NCI-H146 (cell line): ENCODE data around the gene HOXA13.

Source experiments
- DNase-seq: peaks from one replicate; lab custom pipeline; 2025; lab: John Stamatoyannopoulos, UW

Gene HOXA13

GRCh38 chr7:27170426-27171324 is 29.2 kb downstream of the HOXA13 start:
- no peak for DNase-seq

GRCh38 chr7:27169658-27170425 is 30.0 kb downstream of the HOXA13 start:
- peak; percentile 35 for DNase-seq

GRCh38 chr7:27168265-27168947 is 31.5 kb downstream of the HOXA13 start:
- no peak for DNase-seq

- DNase-seq: no peak
These were observed 32.0 kb downstream of the HOXA13 start for GRCh38 chr7:27167916-27168264.

DNA sequence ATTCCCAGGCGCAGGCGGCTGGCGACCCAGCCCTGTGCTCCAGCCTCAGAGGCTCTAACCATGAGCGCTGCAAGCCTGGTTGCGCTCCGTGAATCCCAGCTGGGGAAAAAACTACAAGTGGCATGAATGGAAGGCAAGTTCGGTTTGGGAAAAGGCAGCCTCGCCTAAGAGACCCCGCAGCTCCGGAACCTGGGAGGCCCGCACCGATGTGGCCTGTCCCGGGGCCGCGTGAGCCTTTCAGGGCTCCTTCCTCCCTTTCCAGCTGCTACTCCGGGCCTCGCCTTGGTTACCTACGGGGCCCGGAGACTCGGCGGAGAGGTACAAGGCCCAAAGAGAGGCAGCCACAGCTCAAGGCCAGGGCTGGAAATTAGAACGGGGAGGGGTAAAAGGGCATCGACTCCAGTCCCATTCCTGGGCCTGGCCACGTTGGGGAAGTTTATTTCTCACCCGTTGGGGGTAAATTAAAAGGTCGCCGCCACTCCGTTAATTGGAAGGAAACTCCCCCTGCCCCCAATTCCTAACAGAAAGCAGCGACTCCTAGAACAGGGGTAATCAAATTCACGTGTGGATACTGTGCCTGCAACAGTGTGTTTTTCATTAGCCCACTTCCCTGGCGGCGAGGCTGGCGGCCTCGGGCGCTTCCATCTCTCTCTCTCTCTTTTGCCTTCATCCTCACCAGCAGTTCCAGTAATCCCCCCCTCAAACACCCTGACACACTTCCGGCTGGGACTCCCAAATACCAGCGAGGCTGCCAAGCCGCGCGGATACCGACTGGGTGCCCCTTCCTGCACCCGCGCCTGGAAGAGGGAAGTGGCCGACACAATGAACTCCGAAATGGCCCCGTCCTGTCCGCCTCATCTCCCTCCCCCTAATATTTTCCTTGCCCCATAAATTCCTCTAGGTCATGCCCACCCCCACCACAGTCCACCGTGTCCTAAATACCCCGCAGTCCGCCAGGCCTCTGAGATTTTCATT is 33.1 kb downstream of the HOXA13 start:
- DNase-seq: no peak

DNA sequence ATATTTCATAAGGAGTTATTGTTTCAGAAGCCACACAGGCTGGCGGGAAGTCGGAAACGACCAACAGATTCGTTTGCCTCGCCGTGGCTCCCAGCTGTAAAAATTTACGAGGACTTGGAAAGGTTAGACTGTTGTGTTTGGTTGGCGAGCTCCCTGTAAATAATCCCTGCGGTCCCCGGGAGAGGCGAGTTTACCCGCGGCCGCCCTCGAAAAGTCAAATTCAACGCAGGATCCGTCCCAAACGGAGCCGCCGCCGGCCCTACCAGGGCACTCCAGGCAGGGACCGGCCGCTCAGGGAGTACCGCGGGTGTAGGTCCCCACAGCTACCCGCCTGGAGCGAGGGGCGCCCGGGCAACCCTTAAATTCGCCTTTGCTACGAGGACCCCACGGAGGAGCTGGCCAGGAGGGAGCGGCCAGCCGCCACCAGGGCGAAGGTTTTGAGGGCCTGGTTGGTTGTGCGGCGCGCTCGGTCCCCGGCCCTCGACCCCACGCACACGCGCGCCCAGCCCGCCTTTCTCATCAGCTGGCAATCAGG is 33.8 kb downstream of the HOXA13 start:
- no peak for DNase-seq

GRCh38 chr7:27165089-27165995 is 34.5 kb downstream of the HOXA13 start, which contains the start of gene HOXA9:
TSS of gene HOXA9 (minus strand) at chr7:27165537. CDS start at chr7:27165457, 80 bp downstream.
- DNase-seq: no peak

DNA sequence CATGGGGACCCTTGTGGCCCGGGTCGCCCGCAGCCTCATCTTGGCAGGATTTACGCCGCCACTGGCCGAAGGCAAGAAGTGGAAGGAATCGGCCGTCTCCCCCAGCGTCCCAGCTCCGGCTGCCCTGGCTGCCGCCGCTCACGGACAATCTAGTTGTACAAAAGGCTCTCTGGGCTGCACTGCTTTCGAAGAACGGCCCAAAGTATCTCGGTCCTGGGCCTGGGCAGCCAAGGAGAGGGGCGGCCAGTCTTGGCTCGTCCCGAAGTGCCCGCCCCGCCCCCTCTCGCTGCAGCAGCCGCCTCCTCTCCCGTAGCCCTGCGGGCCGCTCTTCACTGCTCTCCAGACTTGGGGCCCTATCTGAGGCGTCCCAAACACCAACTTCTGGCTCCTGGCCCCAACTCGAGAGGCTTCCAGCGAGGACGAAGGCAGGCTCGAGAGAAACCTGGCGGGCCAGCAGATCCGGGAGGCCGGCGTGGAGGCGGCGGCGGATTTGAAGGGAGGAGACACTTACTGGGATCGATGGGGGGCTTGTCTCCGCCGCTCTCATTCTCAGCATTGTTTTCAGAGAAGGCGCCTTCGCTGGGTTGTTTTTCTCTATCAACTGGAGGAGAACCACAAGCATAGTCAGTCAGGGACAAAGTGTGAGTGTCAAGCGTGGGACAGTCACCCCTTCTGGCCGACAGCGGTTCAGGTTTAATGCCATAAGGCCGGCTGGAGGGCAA is 35.4 kb downstream of the HOXA13 start:
- no peak for DNase-seq

- no peak for DNase-seq
These were observed 35.9 kb downstream of the HOXA13 start for GRCh38 chr7:27164045-27164366.

GRCh38 chr7:27163288-27164044 is 36.4 kb downstream of the HOXA13 start:
- DNase-seq: no peak

- no peak for DNase-seq
These were observed 37.2 kb downstream of the HOXA13 start for GRCh38 chr7:27162561-27163287.

- no peak for DNase-seq
These were observed 38.0 kb downstream of the HOXA13 start for GRCh38 chr7:27161721-27162560.

GRCh38 chr7:27161214-27161720 is 38.6 kb downstream of the HOXA13 start:
- no peak for DNase-seq

GRCh38 chr7:27160546-27161213 is 39.2 kb downstream of the HOXA13 start:
- DNase-seq: peak; percentile 85

DNA sequence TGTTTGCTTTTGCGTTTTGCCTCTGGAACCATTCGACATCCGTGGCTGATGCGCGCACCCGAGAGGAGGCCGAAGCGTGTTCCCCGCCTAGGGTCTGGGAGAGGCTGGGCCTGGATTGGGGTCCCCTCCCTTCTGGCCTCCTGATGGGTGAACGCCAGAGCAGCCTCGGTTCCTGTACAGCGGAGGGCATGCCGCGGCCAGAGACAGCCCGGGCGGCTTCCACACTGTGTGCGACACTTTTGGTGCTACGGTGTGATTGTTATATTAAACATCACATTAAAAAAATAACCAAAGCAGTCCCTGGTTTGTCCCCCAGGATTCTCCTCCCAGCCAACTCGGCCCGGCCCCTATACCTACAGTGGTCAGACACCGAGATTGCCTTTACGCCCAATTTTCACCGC is 39.7 kb downstream of the HOXA13 start:
- no peak for DNase-seq
